Stimulated activated CD8-positive, alpha-beta memory T cell treated with anti-CD3 and anti-CD28 coated beads, Interleukin-4, amount 100 ng/mL, for 24 hours (primary cell): Measurements from ENCODE around the gene PALS1.
"Not testable (repeated sequence)": the region's sequence is repeated elsewhere in the genome, so short reads cannot be mapped to it uniquely, and the experiment has no call there.

Experiments
- DNase-seq: peaks from one replicate; pipeline ENCODE4 v3.0.0-alpha.2; 2020; ENCODE audit warnings: low read depth

PALS1 gene

GRCh38 chr14:67257906-67258305, 16.7 kb downstream of the PALS1 start:
- DNase-seq = no peak

GRCh38 chr14:67260965-67261364, 19.7 kb downstream of the PALS1 start:
- no peak for DNase-seq

GRCh38 chr14:67263499-67264149, 22.4 kb downstream of the PALS1 start:
- DNase-seq = no peak

GRCh38 chr14:67265131-67265530, 23.9 kb downstream of the PALS1 start:
- DNase-seq = no peak

- no peak for DNase-seq
These were observed 26.5 kb downstream of the PALS1 start for GRCh38 chr14:67267576-67268328.

- DNase-seq = no peak
These were observed 27.4 kb downstream of the PALS1 start for GRCh38 chr14:67268426-67269150.

- DNase-seq = no peak
These were observed 28.2 kb downstream of the PALS1 start for GRCh38 chr14:67269298-67270060.

- DNase-seq = no peak
These were observed 29.0 kb downstream of the PALS1 start for GRCh38 chr14:67270145-67270753.

- DNase-seq = no peak
These were observed 29.7 kb downstream of the PALS1 start for GRCh38 chr14:67270933-67271332.

GRCh38 chr14:67273281-67273680, 32.0 kb downstream of the PALS1 start:
- not testable (repeated sequence) for DNase-seq

- no peak for DNase-seq
These were observed 34.9 kb downstream of the PALS1 start for GRCh38 chr14:67276131-67276530.

- DNase-seq = no peak
These were observed 39.3 kb downstream of the PALS1 start for GRCh38 chr14:67280506-67280905.

GRCh38 chr14:67285876-67286452, 44.7 kb downstream of the PALS1 start:
- DNase-seq = no peak
